RWPE1 (cell line): Measurements from ENCODE around the gene RAP1GAP2.

Experiments
- CTCF ChIA-PET: fragments of 350-600 bp; sonication (Branson Sonifier 250); formaldehyde crosslinking; extraction: SDS; loops from one replicate; lab custom pipeline; 2021; lab: Yijun Ruan, JAX
- POLR2A ChIA-PET: fragments of 400-600 bp; formaldehyde crosslinking; extraction: SDS; loops from one replicate; lab custom pipeline; 2020; ENCODE audit warnings: antibody characterized with exemption; ENCODE audit not compliant: low non-redundant PET; lab: Yijun Ruan, JAX
- DNase-seq: peaks from one replicate; pipeline ENCODE4 v3.0.0; 2012; ENCODE audit warnings: low spot score
- H3K27ac ChIP-seq: fragments of 450-650 bp; 2 replicates; pipeline ENCODE4 v1.5.1; 2017
- CTCF ChIP-seq: fragments of 450-650 bp; conservative IDR thresholded peaks from 2 replicates; pipeline ENCODE4 v1.5.1; 2017; ENCODE audit warnings: low read depth, mild to moderate bottlenecking

The RAP1GAP2 gene

GRCh38 chr17:3033741-3034577 is 237.7 kb downstream of the RAP1GAP2 start:
- no peak overlapping the region for H3K27ac ChIP-seq
- ChIA-PET CTCF (interaction anchor here (0.5 kb wide), 1 partner anchor 16 kb away, joined by 4 read pairs; no protein-coding TSS in a partner anchor), POLR2A (no interaction called here)

DNA sequence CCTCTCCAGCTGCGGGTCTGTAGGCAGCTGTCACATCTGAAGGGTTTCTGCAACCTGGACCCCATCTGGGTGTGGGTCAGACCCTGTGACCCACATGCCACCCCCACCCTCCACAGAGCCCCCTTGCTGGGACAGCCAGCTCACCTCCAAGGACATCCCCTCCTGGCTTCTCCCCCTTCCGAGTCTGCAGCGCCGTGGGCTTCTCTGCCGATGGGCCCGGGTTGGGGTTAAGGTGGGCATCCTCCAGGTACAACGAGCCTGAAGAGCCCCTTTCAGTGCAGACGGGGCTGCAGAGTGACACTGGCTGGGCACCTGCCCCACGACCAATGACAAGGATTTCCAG is 238.3 kb downstream of the RAP1GAP2 start:
- ChIA-PET POLR2A (no interaction called here), CTCF (no interaction called here)
- DNase-seq, result no peak
- H3K27ac ChIP-seq, result no peak overlapping the region
- no peak for TF ChIP-seq CTCF

More at GRCh38 chr17:3033741-3034577, 237.7 kb downstream of the RAP1GAP2 start:
- TF ChIP-seq CTCF, result no peak
- no peak for DNase-seq

- no peak overlapping the region for H3K27ac ChIP-seq
- ChIA-PET CTCF (interaction anchor here (1.4 kb wide), 1 partner anchor 187 kb away, joined by 5 read pairs; no protein-coding TSS in a partner anchor), POLR2A (no interaction called here)
- no peak for TF ChIP-seq CTCF
- DNase-seq, result no peak
These were observed 239.2 kb downstream of the RAP1GAP2 start for GRCh38 chr17:3035256-3035967.

- H3K27ac ChIP-seq, result no peak overlapping the region
- POLR2A ChIA-PET, result no interaction called here
- CTCF ChIA-PET, result interaction anchor here (1.4 kb wide), 1 partner anchor 187 kb away, joined by 5 read pairs; no protein-coding TSS in a partner anchor
- TF ChIP-seq CTCF, result no peak
- no peak for DNase-seq
These were observed 239.7 kb downstream of the RAP1GAP2 start for GRCh38 chr17:3035968-3036280.

GRCh38 chr17:3036800-3037199 is 240.6 kb downstream of the RAP1GAP2 start:
- TF ChIP-seq CTCF, result no peak
- POLR2A ChIA-PET, result no interaction called here
- no peak overlapping the region for H3K27ac ChIP-seq
- CTCF ChIA-PET, result interaction anchor here (1.4 kb wide), 1 partner anchor 188 kb away, joined by 5 read pairs; no protein-coding TSS in a partner anchor
- DNase-seq, result no peak

GRCh38 chr17:3037259-3037658 is 241.0 kb downstream of the RAP1GAP2 start:
- no peak for TF ChIP-seq CTCF
- no peak for DNase-seq
- ChIA-PET CTCF (no interaction called here), POLR2A (no interaction called here)
- no peak overlapping the region for H3K27ac ChIP-seq
